Measurements from ENCODE around the gene CPVL. TPM values are rescaled to one million over a fixed set of nuclear protein-coding genes. Genes with fewer than 3 reads are reported as not detected.
A peak's percentile ranks its signal among the peaks of the same experiment; 100 is the strongest.

The CPVL gene
- total and polyA plus RNA-seq, 11 donors, result 68.8 to 247 (median 134) TPM

- Histone ChIP-seq H3K4me3 (no peak overlapping the region), H3K27me3 (no peaks in the 10 kb centered on the region), H3K9me3 (peaks cover 0 to 32% (median 24%) of the 10 kb centered on the region in 12 donors), H3K27ac (peak overlapping the region in 1 of 12 donors; percentile 15), H3K36me3 (no peaks in the 10 kb centered on the region), H3K4me1 (peaks cover 0 to 8% (median 0%) of the 10 kb centered on the region in 12 donors)
- peak in 2 of 4 donors; percentile 16 to 20 for ATAC-seq
- no peak for DNase-seq
- WGBS, 4 donors, result 65 to 83% (median 78%) methylated on average over 3 of the region's 3 CpGs
- intact Hi-C loops (cut with DNase I), result no loop called here
- TF ChIP-seq POLR2A (IDR thresholded peaks at IDR 0.05) (no peak), CTCF (IDR thresholded peaks at IDR 0.05) (no peak)
Measured at GRCh38 chr7:28976022-28976421, 170.3 kb downstream of the CPVL start.

DNA sequence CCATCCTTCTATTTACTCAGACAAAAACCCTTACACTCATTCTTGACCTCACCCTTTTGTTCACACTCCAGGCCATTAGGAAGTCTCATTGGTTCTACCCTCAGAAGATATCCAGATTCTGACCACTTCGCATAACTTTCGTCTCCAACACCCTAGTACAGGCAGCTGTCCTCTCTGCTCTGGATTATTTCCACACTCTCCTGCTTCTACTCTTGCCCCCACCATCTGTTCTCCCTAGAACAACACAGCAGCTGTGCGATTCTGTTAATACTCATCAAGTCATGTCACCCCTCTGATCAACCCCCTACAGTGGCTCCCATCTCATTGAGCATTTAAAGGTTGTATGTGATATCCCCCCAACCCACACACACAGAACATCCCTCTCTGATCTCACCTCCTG, 172.7 kb downstream of the CPVL start:
- Histone ChIP-seq H3K4me3 (no peak overlapping the region), H3K36me3 (no peaks in the 10 kb centered on the region), H3K27me3 (no peaks in the 10 kb centered on the region), H3K4me1 (no peaks in the 10 kb centered on the region), H3K27ac (no peak overlapping the region), H3K9me3 (peaks cover 0 to 45% (median 30%) of the 10 kb centered on the region in 12 donors)
- intact Hi-C loops (cut with DNase I), result no loop called here
- no peak for DNase-seq
- ATAC-seq, result no peak
- 91 to 97% (median 92%) methylated on average over 3 of the region's 3 CpGs for WGBS, 4 donors
- TF ChIP-seq CTCF (IDR thresholded peaks at IDR 0.05) (no peak), POLR2A (IDR thresholded peaks at IDR 0.05) (no peak)

- ATAC-seq (no peak), DNase-seq (no peak)
- TF ChIP-seq CTCF (IDR thresholded peaks at IDR 0.05) (no peak), POLR2A (IDR thresholded peaks at IDR 0.05) (no peak)
- no peaks in the 10 kb centered on the region for H3K27me3 ChIP-seq
- H3K4me3 ChIP-seq, result no peak overlapping the region
- no peaks in the 10 kb centered on the region for H3K36me3 ChIP-seq
- no peaks in the 10 kb centered on the region for H3K9me3 ChIP-seq
- intact Hi-C loops (cut with DNase I), result loop anchor here in 1 of 10 donors (10.0 kb wide), 1 partner anchor 51 kb away; no protein-coding TSS in a partner anchor
- peaks cover 0 to under 1% (median 0%) of the 10 kb centered on the region in 12 donors for H3K4me1 ChIP-seq
- 83 to 91% (median 84%) methylated on average over 2 of the region's 2 CpGs for WGBS, 4 donors
- no peak overlapping the region for H3K27ac ChIP-seq
Measured at GRCh38 chr7:28964056-28964455, 182.3 kb downstream of the CPVL start.

GRCh38 chr7:28961972-28962371, 184.4 kb downstream of the CPVL start:
- no peak for DNase-seq
- Histone ChIP-seq H3K4me1 (peaks cover 3 to 19% (median 14%) of the 10 kb centered on the region in 12 donors), H3K4me3 (no peak overlapping the region), H3K27me3 (peaks cover 0 to 21% (median 0%) of the 10 kb centered on the region in 9 donors), H3K36me3 (no peaks in the 10 kb centered on the region), H3K27ac (no peak overlapping the region), H3K9me3 (no peaks in the 10 kb centered on the region)
- TF ChIP-seq POLR2A (IDR thresholded peaks at IDR 0.05) (no peak), CTCF (IDR thresholded peaks at IDR 0.05) (no peak)
- no peak for ATAC-seq
- intact Hi-C loops (cut with DNase I), result loop anchor here in 1 of 10 donors (10.0 kb wide), 1 partner anchor 53 kb away; no protein-coding TSS in a partner anchor
- 70 to 82% (median 75%) methylated on average over 5 of the region's 5 CpGs for WGBS, 4 donors

Data from heart left ventricle (tissue), 16 donors.